ENCODE measurements around the gene FOXO1.

FOXO1 gene

GRCh38 chr13:40506592-40507446, 159.6 kb downstream of the FOXO1 start:
- DNase-seq (ENCODE audit: low spot score), result no peak
